ENCODE results near the gene SORT1.
"Not testable (repeated sequence)": the region's sequence is repeated elsewhere in the genome, so short reads cannot be mapped to it uniquely, and the experiment has no call there.

Gene SORT1

GRCh38 chr1:109350655-109351054 lies 47.1 kb downstream of the SORT1 start:
- DNase-seq (ENCODE audit: low read depth, low spot score): no peak

DNA sequence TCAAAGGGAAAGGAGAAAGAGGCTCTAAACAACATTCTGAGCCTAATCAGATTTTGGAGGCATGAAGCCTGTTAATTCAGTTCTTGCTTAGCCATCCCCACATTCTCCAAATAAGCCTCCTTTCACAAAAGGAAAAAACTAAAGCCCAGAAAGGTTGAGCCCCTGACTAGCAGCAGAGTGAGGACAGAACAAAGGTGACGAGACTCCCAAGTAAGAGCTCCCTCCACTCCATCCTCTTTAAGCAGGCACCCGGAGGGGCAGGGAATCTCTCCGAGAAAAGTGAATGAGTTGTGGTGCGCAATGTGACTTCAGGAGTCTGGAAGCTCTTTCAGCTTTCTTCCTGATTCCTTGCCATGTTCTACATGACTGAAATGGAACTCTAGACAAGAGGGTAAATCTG lies 47.5 kb downstream of the SORT1 start:
- H3K27ac ChIP-seq: no peak overlapping the region
- no peak for DNase-seq (ENCODE audit: low read depth, low spot score)

More at GRCh38 chr1:109350655-109351054, 47.1 kb downstream of the SORT1 start:
- no peak overlapping the region for H3K27ac ChIP-seq

DNA sequence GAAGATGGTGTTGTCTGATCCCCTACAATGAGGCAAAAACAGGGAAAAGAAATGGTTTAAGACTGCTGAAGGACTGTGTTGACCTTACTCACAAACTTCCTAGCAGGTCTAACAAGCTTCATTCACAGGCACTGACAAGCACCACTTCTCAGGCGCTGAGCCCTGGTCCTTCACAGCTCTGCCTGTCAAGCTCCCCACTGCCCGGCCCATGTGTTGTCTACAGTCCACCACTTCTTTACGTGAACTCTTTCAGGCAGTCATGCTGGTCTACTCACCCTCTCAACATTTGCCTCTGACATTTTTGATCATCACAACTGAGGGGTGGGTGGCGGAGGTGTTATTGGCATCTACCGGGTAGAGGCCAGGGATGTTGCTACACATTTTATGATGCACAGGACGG lies 50.2 kb downstream of the SORT1 start:
- no peak for DNase-seq (ENCODE audit: low read depth, low spot score)
- no peak overlapping the region for H3K27ac ChIP-seq

DNA sequence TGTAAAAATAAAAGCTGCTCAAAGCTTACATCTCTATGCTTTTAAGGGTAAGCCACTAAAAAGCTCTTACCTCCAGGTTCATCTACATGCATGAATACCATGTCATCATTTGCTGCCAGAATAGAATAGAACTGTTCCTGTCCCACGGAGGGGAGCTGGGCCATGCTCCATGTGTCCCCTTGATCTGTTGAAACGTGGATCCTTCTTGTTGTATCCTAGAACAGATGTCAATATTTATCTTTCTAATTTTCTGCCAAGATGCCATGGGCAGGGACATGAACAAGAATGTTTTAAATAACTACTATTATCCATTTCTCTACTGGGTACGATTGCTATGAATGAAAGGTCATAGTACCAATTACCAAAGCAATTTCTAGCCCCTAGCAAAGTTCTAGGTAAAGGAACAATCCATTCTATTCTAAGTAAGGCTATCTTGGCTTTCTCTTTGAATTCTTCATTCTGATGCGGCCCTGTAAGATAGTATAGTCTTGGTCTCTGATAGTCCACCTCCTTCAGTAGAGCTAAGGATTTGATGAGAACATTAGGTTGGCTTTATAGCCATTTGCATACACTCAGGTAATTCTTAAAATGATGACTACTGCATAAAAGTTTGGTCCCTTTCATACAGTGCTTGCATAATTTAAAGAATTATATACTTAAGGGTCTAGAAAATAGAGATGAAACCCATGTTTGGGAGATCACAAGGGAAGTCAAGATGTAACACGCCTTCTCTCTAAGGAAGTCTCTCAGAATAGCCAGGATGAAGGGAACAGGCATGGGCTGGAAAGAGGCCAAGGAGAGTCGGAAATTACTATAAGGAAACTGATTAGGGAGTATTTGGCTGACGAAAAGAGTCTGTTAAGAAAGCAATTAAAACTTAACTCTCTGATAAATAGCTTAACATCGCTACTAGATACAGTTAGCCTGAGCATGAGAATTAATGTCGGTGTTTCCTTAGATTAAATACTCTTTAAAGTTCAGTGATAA lies 55.5 kb downstream of the SORT1 start:
- H3K27ac ChIP-seq: no peak overlapping the region
- DNase-seq (ENCODE audit: low read depth, low spot score): no peak

DNA sequence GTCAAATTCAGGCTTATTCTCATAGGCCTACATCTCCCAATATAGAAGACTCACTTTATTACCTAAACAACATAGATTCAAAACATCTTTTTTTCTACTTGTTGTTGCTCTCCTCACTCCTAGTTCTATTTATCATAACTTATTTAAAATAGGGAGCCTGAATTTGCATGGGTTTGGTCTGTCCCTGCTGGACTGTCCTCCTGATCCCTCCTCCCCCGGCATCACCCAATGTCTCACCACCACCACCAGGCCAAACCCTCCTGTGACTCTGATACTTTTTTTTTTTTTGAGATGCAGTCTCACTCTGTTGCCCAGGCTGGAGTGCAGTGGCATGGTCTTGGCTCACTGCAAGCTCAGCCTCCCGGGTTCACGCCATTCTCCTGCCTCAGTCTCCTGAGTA lies 59.1 kb downstream of the SORT1 start:
- no peak for DNase-seq (ENCODE audit: low read depth, low spot score)
- no peak overlapping the region for H3K27ac ChIP-seq

- no peak for DNase-seq (ENCODE audit: low read depth, low spot score)
These were observed 59.6 kb downstream of the SORT1 start for GRCh38 chr1:109338091-109338490.

GRCh38 chr1:109335091-109335490 lies 62.6 kb downstream of the SORT1 start:
- no peak overlapping the region for H3K27ac ChIP-seq
- DNase-seq (ENCODE audit: low read depth, low spot score): no peak

More at GRCh38 chr1:109338091-109338490, 59.6 kb downstream of the SORT1 start:
- H3K27ac ChIP-seq: no peak overlapping the region

DNA sequence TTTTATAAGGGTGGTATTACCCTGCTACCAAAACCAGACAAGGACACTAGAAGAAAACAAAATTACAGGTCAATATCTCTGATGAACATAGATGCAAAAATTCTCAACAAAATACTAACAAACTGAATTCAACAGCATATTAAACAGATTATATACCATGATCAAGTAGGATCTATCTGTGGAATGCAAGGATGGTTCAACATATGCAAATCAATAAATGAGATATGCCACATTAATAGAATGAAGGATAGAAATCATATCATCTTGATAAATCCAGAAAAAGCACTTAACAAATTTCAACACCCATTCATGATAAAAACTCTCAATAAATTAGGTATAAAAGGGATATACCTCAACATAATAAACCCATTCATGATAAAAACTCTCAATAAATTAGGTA lies 66.6 kb downstream of the SORT1 start:
- no peak overlapping the region for H3K27ac ChIP-seq
- DNase-seq (ENCODE audit: low read depth, low spot score): no peak

- H3K27ac ChIP-seq: no peak overlapping the region
- no peak for DNase-seq (ENCODE audit: low read depth, low spot score)
These were observed 70.4 kb downstream of the SORT1 start for GRCh38 chr1:109327285-109327684.

DNA sequence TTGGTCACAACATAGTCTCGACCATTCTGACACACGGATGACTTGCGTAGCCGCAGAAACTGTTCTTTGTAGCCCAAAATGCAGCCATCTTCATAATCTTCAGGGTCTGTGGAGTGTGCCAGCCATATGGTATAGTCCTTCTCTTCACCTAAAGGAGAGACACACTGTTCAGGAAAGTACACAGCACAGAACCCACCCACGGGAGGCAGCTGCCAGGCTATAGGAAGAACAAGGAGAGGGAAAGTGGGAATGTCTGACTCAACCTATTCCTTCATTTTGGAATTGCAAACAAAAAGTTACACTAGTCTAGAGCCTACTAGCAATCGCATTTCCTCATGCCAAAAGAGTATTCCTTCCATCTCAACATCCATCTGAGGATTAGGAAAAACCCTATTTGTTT lies 74.7 kb downstream of the SORT1 start:
- DNase-seq (ENCODE audit: low read depth, low spot score): no peak
- no peak overlapping the region for H3K27ac ChIP-seq

GRCh38 chr1:109319114-109319513 lies 78.6 kb downstream of the SORT1 start:
- DNase-seq (ENCODE audit: low read depth, low spot score): no peak

GRCh38 chr1:109316506-109316905 lies 81.2 kb downstream of the SORT1 start:
- H3K27ac ChIP-seq: no peak overlapping the region
- no peak for DNase-seq (ENCODE audit: low read depth, low spot score)

More at GRCh38 chr1:109319114-109319513, 78.6 kb downstream of the SORT1 start:
- no peak overlapping the region for H3K27ac ChIP-seq

GRCh38 chr1:109315288-109315687 lies 82.4 kb downstream of the SORT1 start:
- no peak for DNase-seq (ENCODE audit: low read depth, low spot score)
- no peak overlapping the region for H3K27ac ChIP-seq

GRCh38 chr1:109314795-109315194 lies 82.9 kb downstream of the SORT1 start:
- H3K27ac ChIP-seq: no peak overlapping the region
- no peak for DNase-seq (ENCODE audit: low read depth, low spot score)

DNA sequence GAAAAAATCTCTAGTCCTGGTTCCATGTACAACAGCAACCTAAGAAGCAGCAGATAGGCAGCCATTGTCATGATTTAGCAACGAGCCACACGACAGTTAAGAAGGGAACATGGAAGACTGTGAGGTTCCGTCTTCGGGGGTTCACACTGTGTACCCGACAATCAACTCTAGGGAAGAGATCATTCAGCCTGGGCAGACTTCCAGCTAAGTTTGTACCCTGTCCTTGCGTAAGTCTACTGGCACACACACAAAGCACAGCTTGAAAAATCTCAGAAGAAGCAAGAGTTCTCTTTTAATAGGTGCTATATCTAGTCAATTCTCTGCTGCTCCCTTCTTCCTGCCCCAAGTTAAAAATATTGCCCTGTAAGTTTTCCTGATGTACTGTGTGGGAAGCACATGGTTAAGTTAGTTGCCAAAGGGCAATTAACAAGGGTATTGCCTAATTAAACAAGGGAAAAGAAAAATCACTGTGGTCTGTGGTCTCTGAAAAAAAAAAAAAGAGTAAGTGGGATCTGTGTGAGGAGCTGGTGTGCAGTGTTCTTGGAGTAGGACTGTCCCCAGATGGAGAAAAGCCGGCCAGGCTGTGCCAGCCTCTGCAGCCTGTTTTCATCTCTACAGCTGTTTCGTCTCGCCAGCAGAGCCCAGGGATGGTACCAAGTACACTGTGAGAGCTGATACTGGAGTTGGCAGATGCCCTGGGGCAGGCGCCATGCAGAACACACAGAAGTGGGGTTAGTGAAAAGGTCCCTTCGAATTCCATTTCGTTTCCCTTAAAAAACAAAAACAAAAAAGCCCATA lies 84.5 kb downstream of the SORT1 start:
- DNase-seq (ENCODE audit: low read depth, low spot score): no peak
- H3K27ac ChIP-seq: no peak overlapping the region

DNA sequence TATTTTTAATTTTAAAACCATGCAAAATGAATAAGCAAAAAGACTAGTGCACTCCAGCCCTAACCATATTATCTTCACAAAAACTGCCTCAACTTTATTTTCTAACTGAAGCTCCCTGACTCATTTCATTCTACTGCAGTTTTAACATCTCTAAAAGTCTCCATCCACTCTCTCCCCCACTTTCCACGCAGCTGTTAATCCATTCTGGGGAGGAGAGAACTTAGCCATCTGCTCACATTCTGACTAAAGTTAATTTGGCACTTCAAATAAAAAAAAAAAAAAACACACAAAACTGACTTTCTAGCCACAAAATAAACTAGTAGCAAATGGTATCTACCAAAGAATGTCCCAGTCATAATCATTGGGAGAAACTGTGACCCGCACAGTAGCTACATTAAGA lies 85.5 kb downstream of the SORT1 start:
- no peak overlapping the region for H3K27ac ChIP-seq
- no peak for DNase-seq (ENCODE audit: low read depth, low spot score)

GRCh38 chr1:109309347-109309746 lies 88.4 kb downstream of the SORT1 start:
- no peak for DNase-seq (ENCODE audit: low read depth, low spot score)
- no peak overlapping the region for H3K27ac ChIP-seq

GRCh38 chr1:109307274-109308021 lies 90.3 kb downstream of the SORT1 start:
- DNase-seq (ENCODE audit: low read depth, low spot score): no peak
- H3K27ac ChIP-seq: no peak overlapping the region

DNA sequence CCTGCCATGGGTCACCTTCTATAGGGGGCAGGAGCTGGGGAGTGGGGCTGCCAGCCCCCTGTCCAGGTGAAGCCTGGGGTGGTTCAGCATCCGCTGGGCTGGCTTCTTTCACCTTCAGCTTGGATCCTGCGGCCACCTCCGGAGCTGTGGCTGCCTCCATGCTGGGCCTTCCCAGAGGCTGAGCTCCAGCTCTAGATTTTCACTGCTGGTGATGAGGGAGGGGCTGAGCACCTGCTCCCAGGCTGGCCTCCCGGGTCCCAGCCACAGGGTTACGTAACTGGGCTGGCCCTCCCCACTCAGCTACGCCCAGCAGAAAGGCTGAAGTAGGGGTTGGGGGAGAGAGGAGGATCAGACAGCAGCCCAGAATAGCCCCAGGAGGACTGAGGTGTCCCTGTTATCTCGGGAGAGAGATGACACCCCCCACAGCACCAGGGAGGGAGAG lies 90.9 kb downstream of the SORT1 start, which contains the start of gene MYBPHL:
TSS of gene MYBPHL (minus strand) at position 180 of the 442 bp plus-strand sequence. CDS start at position 160, 20 bp downstream.
- no peak for DNase-seq (ENCODE audit: low read depth, low spot score)
- no peak within 1 kb of the TSS for H3K27ac ChIP-seq

GRCh38 chr1:109305991-109306390 lies 91.7 kb downstream of the SORT1 start:
- not testable (repeated sequence) for H3K27ac ChIP-seq; DNase-seq (ENCODE audit: low read depth, low spot score)

All from epithelial cell of prostate (primary cell).